HepG2 (cell line): ENCODE data around the gene CSPG5. TPM values are rescaled to one million over a fixed set of nuclear protein-coding genes. Genes with fewer than 3 reads are reported as not detected.

ENCODE experiments used
- EZH2 ChIP-seq: conservative IDR thresholded peaks from 2 replicates; pipeline ENCODE4 v1.6.1; 2012; ENCODE audit warnings: mild to moderate bottlenecking, low read depth, low read length, moderate library complexity
- GLI4 ChIP-seq: sonication (generic); formaldehyde crosslinking; IDR thresholded peaks from 2 replicates; pipeline ENCODE4 v1.5.1; 2020; ENCODE audit warnings: missing genetic modification reagents, mild to moderate bottlenecking, moderate library complexity, borderline replicate concordance
- HDAC2 ChIP-seq: sonication (generic); formaldehyde crosslinking; IDR thresholded peaks from 2 replicates; pipeline ENCODE4 v1.4.0; 2020; ENCODE audit warnings: missing genetic modification reagents
- MXD3 ChIP-seq: IDR thresholded peaks from 2 replicates; pipeline ENCODE4 v1.6.1; 2016; ENCODE audit warnings: mild to moderate bottlenecking, missing biosample characterization, missing genetic modification reagents
- NR1H2 ChIP-seq: sonication (generic); formaldehyde crosslinking; IDR thresholded peaks from 2 replicates; pipeline ENCODE4 v1.8.1; 2022; ENCODE audit warnings: low read depth, missing genetic modification reagents, borderline replicate concordance
- PBX2 ChIP-seq: IDR thresholded peaks from 2 replicates; pipeline ENCODE4 v1.6.1; 2016; ENCODE audit warnings: control low read depth
- ZFP91 ChIP-seq: sonication (generic); formaldehyde crosslinking; IDR thresholded peaks from 2 replicates; pipeline ENCODE4 v1.9.0; 2022; ENCODE audit warnings: missing genetic modification reagents, mild to moderate bottlenecking, borderline replicate concordance
- ZNF274 ChIP-seq: sonication (generic); formaldehyde crosslinking; IDR thresholded peaks from 2 replicates; pipeline ENCODE4 v1.5.1; 2020; ENCODE audit warnings: mild to moderate bottlenecking, missing genetic modification reagents
- ZNF335 ChIP-seq: sonication (generic); formaldehyde crosslinking; IDR thresholded peaks from 2 replicates; pipeline ENCODE4 v1.4.0; 2020; ENCODE audit warnings: missing genetic modification reagents
- ZNF33B ChIP-seq: sonication (generic); formaldehyde crosslinking; IDR thresholded peaks from 2 replicates; pipeline ENCODE4 v1.5.1; 2020; ENCODE audit warnings: mild to moderate bottlenecking, missing genetic modification reagents
- ZNF598 ChIP-seq: sonication (generic); formaldehyde crosslinking; IDR thresholded peaks from 2 replicates; pipeline ENCODE4 v1.5.1; 2020; ENCODE audit warnings: mild to moderate bottlenecking, missing genetic modification reagents, borderline replicate concordance
- ZNF607 ChIP-seq: sonication (generic); formaldehyde crosslinking; IDR thresholded peaks from 2 replicates; pipeline ENCODE4 v1.5.1; 2020; ENCODE audit warnings: missing genetic modification reagents, mild to moderate bottlenecking, borderline replicate concordance
- ZNF670 ChIP-seq: sonication (generic); formaldehyde crosslinking; IDR thresholded peaks from 2 replicates; pipeline ENCODE4 v1.8.0; 2022; ENCODE audit warnings: mild to moderate bottlenecking, missing genetic modification reagents, borderline replicate concordance
- ZNF776 ChIP-seq: sonication (generic); formaldehyde crosslinking; IDR thresholded peaks from 2 replicates; pipeline ENCODE4 v1.4.0; 2020; ENCODE audit warnings: mild to moderate bottlenecking, missing genetic modification reagents
- ZNF841 ChIP-seq: sonication (generic); formaldehyde crosslinking; IDR thresholded peaks from 2 replicates; pipeline ENCODE4 v1.8.1; 2023; ENCODE audit warnings: missing genetic modification reagents, borderline replicate concordance
- ZSCAN21 ChIP-seq: sonication (generic); formaldehyde crosslinking; IDR thresholded peaks from 2 replicates; pipeline ENCODE4 v1.8.0; 2022; ENCODE audit warnings: mild to moderate bottlenecking, missing genetic modification reagents, moderate library complexity, borderline replicate concordance
- polyA plus RNA-seq, 8 experiments: library from polyadenylated mRNA; depleted of rRNA in 3 of 8; stranded (reverse) in 7 of 8; unstranded in 1 of 8; fragments of >200 nt; fragmentation: Illumina TruSeq in 4 of 8; extraction: Trizol in 4 of 8; gene quantifications; 2 replicates each; pipeline versions ENCODE4 v1.2.1 to v1.2.3, GENCODE V29; 2011 to 2016; ENCODE audit warnings: low read depth in 4 of 8, missing spikeins in 1 of 8, mixed read lengths in 1 of 8; ENCODE audit not compliant: insufficient read depth in 1 of 8
- total RNA-seq, 5 experiments: library from RNA; depleted of rRNA; stranded (reverse); fragments of >200 nt; fragmentation: Illumina TruSeq; extraction: Trizol; gene quantifications; 2 replicates each; pipeline ENCODE4 v1.2.3, GENCODE V29; 2016; ENCODE audit warnings: low read depth in 1 of 5

The CSPG5 gene
- total and polyA plus RNA-seq, 2 of the 13 experiments (the other 11 are each of a cell fraction or from before 2014, with no cell fraction given), result 0.07 to 0.15 TPM

- TF ChIP-seq PBX2 (CRISPR knock-in tag) (no peak), ZFP91 (CRISPR knock-in tag) (0 out of 2 replicates have a peak, but pooled peaks have one; percentile 43), HDAC2 (CRISPR knock-in tag) (no peak), ZNF841 (CRISPR knock-in tag) (no peak), NR1H2 (CRISPR knock-in tag) (no peak), ZNF607 (no peak), ZNF274 (CRISPR knock-in tag) (0 out of 2 replicates have a peak, but pooled peaks have one; percentile 74), GLI4 (CRISPR knock-in tag) (0 out of 2 replicates have a peak, but pooled peaks have one; percentile 66), ZNF776 (CRISPR knock-in tag) (peak; percentile 31; the same call in 1 of the 2 replicates), ZNF335 (CRISPR knock-in tag) (no peak), ZNF598 (CRISPR knock-in tag) (0 out of 2 replicates have a peak, but pooled peaks have one; percentile 70), ZSCAN21 (CRISPR knock-in tag) (no peak), ZNF670 (CRISPR knock-in tag) (no peak), MXD3 (CRISPR knock-in tag) (peak; percentile 77; the same call in 1 of the 2 replicates), ZNF33B (CRISPR knock-in tag) (0 out of 2 replicates have a peak, but pooled peaks have one; percentile 32), EZH2 (peak; percentile 65; the same call in 1 of the 2 replicates)
These were observed 1.0 kb downstream of the CSPG5 start (continued) for GRCh38 chr3:47577583-47578118.
